ENCODE measurements around the gene SPPL2A. TPM values are rescaled to one million over a fixed set of nuclear protein-coding genes. Genes with fewer than 3 reads are reported as not detected.

The SPPL2A gene
- total RNA-seq, 1 experiment from 2014 or later = 61.0 TPM

GRCh38 chr15:50702762-50703334, 62.7 kb downstream of the SPPL2A start:
- Histone ChIP-seq H3K27me3 (ENCODE audit: insufficient read depth, low read length) (no peaks in the 10 kb centered on the region), H3K4me3 (replicated peaks in 1 of 2; ENCODE audit: low read depth in 1 of 2, low read length in 2 of 2) (no peak overlapping the region), H3K9me2 (ENCODE audit: insufficient read depth) (no peaks in the 10 kb centered on the region), H3K9ac (ENCODE audit: low read length) (no peak overlapping the region), H3K36me3 (ENCODE audit: control insufficient read depth in 1 of 2, insufficient read depth in 2 of 2, low read length in 2 of 2) (no peaks in the 10 kb centered on the region; a peak in 1 of 4 replicates), H3K79me2 (ENCODE audit: insufficient read depth, low read length) (no peaks in the 10 kb centered on the region), H3K4me2 (ENCODE audit: low read length) (no peak overlapping the region), H4K20me1 (ENCODE audit: insufficient read depth) (no peaks in the 10 kb centered on the region), H3K27ac (ENCODE audit: low read depth, low read length) (no peak overlapping the region), H3K9me3 (ENCODE audit: control insufficient read depth in 1 of 2, insufficient read depth in 1 of 2, low read depth in 1 of 2, low read length in 2 of 2) (no peaks in the 10 kb centered on the region), H2AFZ (ENCODE audit: low read depth, low read length, poor library complexity, severe bottlenecking) (no peak overlapping the region), H3K4me1 (ENCODE audit: control insufficient read depth in 1 of 2, insufficient read depth in 2 of 2, low read length in 2 of 2) (no peaks in the 10 kb centered on the region)
- no peak for ATAC-seq
- ChIA-PET POLR2A (no interaction called here), RAD21 (ENCODE audit: low non-redundant PET in 1 of 2, low total read pairs in 2 of 2, uncharacterized antibody in 2 of 2, unreplicated experiment in 2 of 2) (no interaction called here), CTCF (no interaction called here)
- DNase-seq (ENCODE audit: low read depth, low spot score) = no peak
- intact Hi-C loops (cut with micrococcal nuclease) = no loop called here
- BruUV-seq (replicated peaks) = no TSS peak
- TF ChIP-seq FOSL1 (IDR thresholded peaks at IDR 0.05; ENCODE audit: low read depth) (no peak), MAX (IDR thresholded peaks at IDR 0.05) (no peak), SRF (IDR thresholded peaks at IDR 0.05; ENCODE audit: low read depth) (no peak), EGR1 (IDR thresholded peaks at IDR 0.05; ENCODE audit: low read depth) (no peak), CEBPB (IDR thresholded peaks at IDR 0.05; ENCODE audit: low read depth) (no peak), EZH2 (IDR thresholded peaks at IDR 0.05) (no peak), POLR2A (IDR thresholded peaks at IDR 0.05; ENCODE audit: borderline replicate concordance, extremely low read depth, insufficient read depth, insufficient read length) (no peak), EZH2phosphoT487 (IDR thresholded peaks at IDR 0.05; ENCODE audit: borderline replicate concordance) (no peak), ZNF274 (IDR thresholded peaks at IDR 0.05; ENCODE audit: low read depth, low read length) (no peak), ZBTB33 (IDR thresholded peaks at IDR 0.05; ENCODE audit: extremely low read depth, insufficient replicate concordance, low read length) (no peak), JUND (IDR thresholded peaks at IDR 0.05) (no peak), SIN3A (IDR thresholded peaks at IDR 0.05; ENCODE audit: low read depth) (no peak), SP1 (IDR thresholded peaks at IDR 0.05; ENCODE audit: low read depth) (no peak), TCF7L2 (IDR thresholded peaks at IDR 0.05; ENCODE audit: borderline replicate concordance, extremely low read depth, insufficient read depth, insufficient read length) (no peak), ELF1 (IDR thresholded peaks at IDR 0.05; ENCODE audit: borderline replicate concordance, low read depth) (no peak), CBX3 (IDR thresholded peaks at IDR 0.05; ENCODE audit: low read depth) (no peak), RAD21 (IDR thresholded peaks at IDR 0.05; ENCODE audit: low read depth) (no peak), ATF3 (IDR thresholded peaks at IDR 0.05) (no peak), YY1 (IDR thresholded peaks at IDR 0.05; ENCODE audit: extremely low read depth, insufficient replicate concordance, low read depth, low read length) (no peak), CTCF (IDR thresholded peaks at IDR 0.05 in 2 of 3, conservative IDR thresholded peaks at IDR 0.05 in 1 of 3; ENCODE audit: borderline replicate concordance in 1 of 3, insufficient read depth in 1 of 3, low read depth in 2 of 3, low read length in 2 of 3) (no peak)

Data from HCT116 (cell line).